Gastrocnemius medialis (tissue), 4 donors: ENCODE data around the gene PKLR. TPM values are rescaled to one million over a fixed set of nuclear protein-coding genes. Genes with fewer than 3 reads are reported as not detected.

ENCODE experiments used
- ATAC-seq, 2 donors: fragments of 150-250 bp; one replicate each; pipeline ENCODE4 v1.9.1; 2016
- DNase-seq, 2 donors: peaks; one replicate each; pipeline ENCODE4 v3.0.0-alpha.2; 2019
- H3K27ac ChIP-seq, 4 donors: fragments of 200-600 bp; sonication (generic); 1 replicate in 1 of 4; 2 replicates in 3 of 4; pipeline ENCODE4 v1.5.1; 2016 to 2018; ENCODE audit warnings: mild to moderate bottlenecking in 2 of 4, moderate library complexity in 1 of 4
- H3K27me3 ChIP-seq, 3 donors: fragments of 200-600 bp; sonication (generic) in 2 of 3; 1 replicate in 1 of 3; 2 replicates in 2 of 3; pipeline versions ENCODE4 v1.5.1 to v1.6.0; 2016 to 2019; ENCODE audit warnings: mild to moderate bottlenecking in 1 of 3, moderate library complexity in 1 of 3
- H3K36me3 ChIP-seq, 2 donors: fragments of 200-600 bp; sonication (generic) in 1 of 2; one replicate each; pipeline ENCODE4 v1.5.1; 2017 to 2018
- H3K4me1 ChIP-seq, 2 donors: fragments of 200-600 bp; sonication (generic) in 1 of 2; one replicate each; pipeline ENCODE4 v1.5.1; 2016 to 2017; ENCODE audit warnings: mild to moderate bottlenecking in 2 of 2
- H3K4me3 ChIP-seq, 4 donors: fragments of 200-600 bp; sonication (generic) in 3 of 4; 1 replicate in 1 of 4; 2 replicates in 3 of 4; pipeline ENCODE4 v1.5.1; 2016 to 2019; ENCODE audit warnings: mild to moderate bottlenecking in 2 of 4
- H3K9me3 ChIP-seq, 3 donors: fragments of 200-600 bp; sonication (generic) in 2 of 3; 1 replicate in 1 of 3; 2 replicates in 2 of 3; pipeline ENCODE4 v1.5.1; 2016 to 2019
- POLR2A ChIP-seq, 2 donors: fragments of 450-650 bp; IDR thresholded peaks; one replicate each; pipeline ENCODE4 v1.6.1; 2017; ENCODE audit warnings: antibody characterized with exemption in 2 of 2, mild to moderate bottlenecking in 2 of 2, moderate library complexity in 2 of 2
- in situ Hi-C, 4 donors: fragments of 200-750 bp; cut with MboI; loops; one replicate each; pipeline versions ENCODE4 v1.15.0 to v1.8.0; 2017; ENCODE audit warnings: low sequenced_read_pairs in 4 of 4
- intact Hi-C: fragments of 100-400 bp; cut with DNase I; formaldehyde crosslinking; loops from one replicate; pipeline ENCODE4 v1.15.1; 2023; ENCODE audit warnings: low total_unique reads
- total RNA-seq, 4 donors: library from RNA; depleted of rRNA; stranded (reverse); fragments of >200 nt; gene quantifications; one replicate each; pipeline versions ENCODE4 v1.1.0 to v1.2.3, GENCODE V29; 2016
- TF ChIP-seq, protein P1 (sequence below), 5 experiments: fragments of 450-650 bp in 3 of 5; fragments of 200-600 bp in 2 of 5; sonication (generic) in 2 of 5; IDR thresholded peaks in 4 of 5; conservative IDR thresholded peaks in 1 of 5; 1 replicate in 4 of 5; 2 replicates in 1 of 5; pipeline ENCODE4 v1.5.1; 2016 to 2019; ENCODE audit warnings: antibody characterized with exemption in 5 of 5, mild to moderate bottlenecking in 3 of 5, moderate library complexity in 3 of 5

PKLR gene
- total RNA-seq, 4 donors from 2014 or later = not detected

DNA sequence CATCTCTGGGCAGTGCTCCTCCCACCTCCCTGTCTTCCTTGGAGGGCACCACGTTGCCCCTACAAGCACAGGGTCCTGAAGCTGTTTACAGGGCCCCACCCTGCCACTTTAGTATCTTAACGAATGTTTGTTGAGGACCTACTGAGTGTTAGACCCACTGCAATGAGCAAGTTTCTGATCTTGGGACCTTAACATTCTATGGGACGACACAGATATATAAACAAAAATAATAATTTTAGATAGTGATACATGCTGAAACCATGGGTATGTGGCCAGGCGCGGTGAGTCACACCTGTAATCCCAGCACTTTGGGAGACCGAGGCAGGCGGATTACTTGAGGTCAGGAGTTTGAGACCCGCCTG lies 56.1 kb downstream of the PKLR start:
- Histone ChIP-seq H3K27ac (peak overlapping the region; percentile 80 to 94 (median 90)), H3K4me3 (peak overlapping the region; percentile 56 to 79 (median 70)), H3K4me1 (peaks cover 25 to 26% of the 10 kb centered on the region in 2 donors), H3K27me3 (no peaks in the 10 kb centered on the region), H3K36me3 (peaks cover 0 to 22% of the 10 kb centered on the region in 2 donors), H3K9me3 (no peaks in the 10 kb centered on the region)
- intact Hi-C loops = loop anchor here (2.0 kb wide), 1 partner anchor 64 kb away; the partner anchor contains the start of gene FDPS
- in situ Hi-C loops = loop anchor here in 1 of 4 donors (5.0 kb wide), 1 partner anchor 37 kb away; no protein-coding TSS in a partner anchor
- DNase-seq (no peak), ATAC-seq (no peak)
- no peak for TF ChIP-seq POLR2A (IDR thresholded peaks at IDR 0.05)
- TF ChIP-seq, protein P1, sequence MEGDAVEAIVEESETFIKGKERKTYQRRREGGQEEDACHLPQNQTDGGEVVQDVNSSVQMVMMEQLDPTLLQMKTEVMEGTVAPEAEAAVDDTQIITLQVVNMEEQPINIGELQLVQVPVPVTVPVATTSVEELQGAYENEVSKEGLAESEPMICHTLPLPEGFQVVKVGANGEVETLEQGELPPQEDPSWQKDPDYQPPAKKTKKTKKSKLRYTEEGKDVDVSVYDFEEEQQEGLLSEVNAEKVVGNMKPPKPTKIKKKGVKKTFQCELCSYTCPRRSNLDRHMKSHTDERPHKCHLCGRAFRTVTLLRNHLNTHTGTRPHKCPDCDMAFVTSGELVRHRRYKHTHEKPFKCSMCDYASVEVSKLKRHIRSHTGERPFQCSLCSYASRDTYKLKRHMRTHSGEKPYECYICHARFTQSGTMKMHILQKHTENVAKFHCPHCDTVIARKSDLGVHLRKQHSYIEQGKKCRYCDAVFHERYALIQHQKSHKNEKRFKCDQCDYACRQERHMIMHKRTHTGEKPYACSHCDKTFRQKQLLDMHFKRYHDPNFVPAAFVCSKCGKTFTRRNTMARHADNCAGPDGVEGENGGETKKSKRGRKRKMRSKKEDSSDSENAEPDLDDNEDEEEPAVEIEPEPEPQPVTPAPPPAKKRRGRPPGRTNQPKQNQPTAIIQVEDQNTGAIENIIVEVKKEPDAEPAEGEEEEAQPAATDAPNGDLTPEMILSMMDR (IDR thresholded peaks at IDR 0.05 in 4 of 5, conservative IDR thresholded peaks at IDR 0.05 in 1 of 5) = no peak

DNA sequence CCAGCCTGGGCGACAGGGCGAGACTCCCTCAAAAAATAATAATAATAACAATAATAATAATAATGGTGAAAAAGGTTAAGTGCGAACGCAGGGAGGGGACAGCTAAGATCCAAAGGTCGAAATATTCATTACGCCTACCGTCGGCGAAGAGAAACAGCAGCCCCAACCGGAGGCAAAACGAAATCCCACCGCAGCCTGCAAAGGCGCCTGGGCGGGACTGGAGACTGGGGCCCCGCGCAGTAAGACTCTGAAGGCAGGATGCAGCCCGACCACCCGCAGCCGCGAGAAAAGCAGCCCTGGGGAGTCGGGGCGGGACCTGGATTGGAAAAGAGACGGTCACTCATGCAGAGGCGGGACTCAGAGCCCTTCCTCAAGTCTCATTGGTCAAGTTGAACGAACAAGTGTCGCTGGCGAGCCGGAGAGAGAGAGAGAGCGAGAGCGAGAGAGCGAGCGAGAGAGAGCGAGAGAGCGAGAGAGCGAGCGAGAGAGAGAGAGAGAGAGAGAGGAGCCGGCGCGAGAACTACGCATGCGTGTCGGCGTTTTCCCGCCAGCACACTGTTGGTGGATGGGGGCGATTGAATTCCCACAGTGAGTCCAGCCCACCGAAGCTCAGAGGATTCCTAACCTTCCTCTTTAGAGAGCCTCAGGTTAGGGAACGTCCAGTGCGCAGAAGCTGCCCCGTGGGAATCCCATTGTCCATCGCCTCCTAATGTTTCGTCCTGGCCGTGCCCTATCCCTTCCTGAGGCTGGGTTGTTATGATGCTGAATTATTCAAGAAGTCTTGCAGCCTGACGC lies 56.7 kb downstream of the PKLR start:
- Histone ChIP-seq H3K27ac (peak overlapping the region; percentile 80 to 94 (median 90)), H3K4me3 (peak overlapping the region; percentile 56 to 79 (median 70)), H3K9me3 (no peaks in the 10 kb centered on the region), H3K27me3 (no peaks in the 10 kb centered on the region), H3K4me1 (peaks cover 25 to 26% of the 10 kb centered on the region in 2 donors), H3K36me3 (peaks cover 0 to 22% of the 10 kb centered on the region in 2 donors)
- peak; percentile 96 to 97 for ATAC-seq
- in situ Hi-C loops (loop anchor here in 1 of 4 donors (5.0 kb wide), 1 partner anchor 38 kb away; no protein-coding TSS in a partner anchor), intact Hi-C loops (loop anchor here (2.0 to 5.0 kb wide), 2 partner anchors 37 to 64 kb away; partner anchors contain the start of genes FDPS, MTX1 and THBS3)
- peak; percentile 84 to 90 for TF ChIP-seq POLR2A (IDR thresholded peaks at IDR 0.05)
- TF ChIP-seq, protein P1 (IDR thresholded peaks at IDR 0.05 in 4 of 5, conservative IDR thresholded peaks at IDR 0.05 in 1 of 5) = peak; percentile 23 to 99 (median 77)
- DNase-seq = peak; percentile 97 to 98

DNA sequence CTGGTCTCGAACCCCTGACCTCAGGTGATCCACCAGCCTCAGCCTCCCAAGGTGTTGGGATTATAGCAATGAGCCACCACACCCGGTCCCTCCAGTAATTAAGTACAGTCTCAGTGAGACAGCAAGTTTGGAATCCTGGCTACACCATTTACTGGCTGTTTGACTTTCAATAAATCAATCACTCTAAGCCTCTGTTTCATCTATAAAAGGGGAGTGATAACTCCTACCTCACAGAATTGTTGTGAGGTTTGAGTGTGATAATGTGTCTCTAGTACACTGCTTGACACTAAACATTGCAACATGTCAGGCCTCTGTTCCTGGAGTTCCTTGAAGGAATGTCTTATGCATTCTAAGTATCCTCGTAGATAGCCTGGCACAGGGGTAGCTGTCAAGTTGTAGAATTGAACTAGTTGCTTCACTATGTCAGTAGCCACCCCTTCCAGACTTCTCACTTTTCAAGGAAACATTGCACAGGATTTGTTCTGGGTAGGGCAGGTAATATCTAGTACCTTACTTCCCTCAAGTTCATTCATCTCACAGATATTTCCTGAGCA lies 58.4 kb downstream of the PKLR start:
- Histone ChIP-seq H3K4me3 (peak overlapping the region in 1 of 4 donors; percentile 74), H3K9me3 (no peaks in the 10 kb centered on the region), H3K4me1 (peaks cover 25 to 26% of the 10 kb centered on the region in 2 donors), H3K36me3 (peaks cover 0 to 11% of the 10 kb centered on the region in 2 donors), H3K27ac (peak overlapping the region; percentile 80 to 94 (median 90)), H3K27me3 (no peaks in the 10 kb centered on the region)
- no peak for DNase-seq
- ATAC-seq = no peak
- in situ Hi-C loops = no loop called here
- no peak for TF ChIP-seq POLR2A (IDR thresholded peaks at IDR 0.05)
- TF ChIP-seq, protein P1 (IDR thresholded peaks at IDR 0.05 in 4 of 5, conservative IDR thresholded peaks at IDR 0.05 in 1 of 5) = no peak
- intact Hi-C loops = loop anchor here (2.0 to 5.0 kb wide), 2 partner anchors 16 to 36 kb away; partner anchors contain the start of genes MTX1 and THBS3

DNA sequence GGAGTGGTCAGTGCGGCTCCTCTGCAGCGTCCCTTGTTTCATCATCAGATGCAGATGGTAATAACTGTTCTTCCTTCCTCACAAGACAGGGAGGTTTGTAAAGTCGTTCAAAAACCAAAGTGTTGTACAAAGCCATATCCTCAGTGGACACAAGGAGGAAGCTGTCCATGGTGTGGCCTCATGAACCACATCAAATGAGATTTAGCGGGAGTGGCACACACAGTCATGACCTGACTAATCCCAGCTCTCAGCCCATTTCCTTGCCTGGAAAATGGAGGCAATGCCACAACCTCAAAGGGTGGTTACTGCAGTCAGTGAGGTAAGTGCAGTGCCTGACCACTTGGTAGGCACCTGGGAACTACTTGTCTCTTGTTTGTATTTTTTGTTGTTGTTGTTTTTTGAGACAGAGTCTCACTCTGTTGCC lies 59.4 kb downstream of the PKLR start:
- in situ Hi-C loops = no loop called here
- no peak for DNase-seq
- no peaks in the 10 kb centered on the region for H3K9me3 ChIP-seq
- peaks cover 0 to 10% of the 10 kb centered on the region in 2 donors for H3K36me3 ChIP-seq
- no peak overlapping the region for H3K27ac ChIP-seq
- intact Hi-C loops = loop anchor here (1.0 to 5.0 kb wide), 3 partner anchors 15 to 35 kb away; partner anchors contain the start of genes MTX1 and THBS3
- no peak for ATAC-seq
- peaks cover 25 to 26% of the 10 kb centered on the region in 2 donors for H3K4me1 ChIP-seq
- TF ChIP-seq POLR2A (IDR thresholded peaks at IDR 0.05) = no peak
- TF ChIP-seq, protein P1 (IDR thresholded peaks at IDR 0.05 in 4 of 5, conservative IDR thresholded peaks at IDR 0.05 in 1 of 5) = no peak
- H3K4me3 ChIP-seq = no peak overlapping the region
- no peaks in the 10 kb centered on the region for H3K27me3 ChIP-seq
